ENCODE measurements around the gene GAMT. TPM values are rescaled to one million over a fixed set of nuclear protein-coding genes. Genes with fewer than 3 reads are reported as not detected.
A peak's percentile ranks its signal among the peaks of the same experiment; 100 is the strongest.

Gene GAMT
- total and polyA plus RNA-seq, 3 donors from 2014 or later, result 92.2 to 191 (median 144) TPM

- TF ChIP-seq CTCF (IDR thresholded peaks at IDR 0.05), result no peak
- no peak for TF ChIP-seq POLR2A (IDR thresholded peaks at IDR 0.05)
- no peak for DNase-seq
- intact Hi-C loops (cut with DNase I; ENCODE audit: low total_unique reads), result no loop called here
- Histone ChIP-seq H3K4me1 (peaks cover 47% of the 10 kb centered on the region), H3K4me3 (peak within 1 kb of the TSS; percentile 98 to 100), H3K9me3 (no peaks in the 10 kb centered on the region), H3K36me3 (ENCODE audit: low read depth, missing control alignments) (no peaks in the 10 kb centered on the region), H3K27ac (peak within 1 kb of the TSS; percentile 94 to 96), H3K27me3 (no peaks in the 10 kb centered on the region)
- 0% methylated on average over 3 to 55 of the region's 121 CpGs for WGBS, 2 donors
These were observed 6.4 kb upstream of the GAMT start, which contains the start of gene DAZAP1 for GRCh38 chr19:1407528-1408299. DAZAP1 (plus strand) TSS chr19:1407586; CDS start chr19:1407774, 188 bp downstream.

GRCh38 chr19:1406774-1407527 lies 5.6 kb upstream of the GAMT start:
- Histone ChIP-seq H3K36me3 (ENCODE audit: low read depth, missing control alignments) (no peaks in the 10 kb centered on the region), H3K4me1 (peaks cover 49% of the 10 kb centered on the region), H3K27ac (peak overlapping the region; percentile 26 to 79), H3K27me3 (no peaks in the 10 kb centered on the region), H3K9me3 (no peaks in the 10 kb centered on the region), H3K4me3 (peak overlapping the region; percentile 60 to 98)
- DNase-seq, result peak; percentile 99
- intact Hi-C loops (cut with DNase I; ENCODE audit: low total_unique reads), result no loop called here
- 0 to 1% methylated on average over 17 to 61 of the region's 72 CpGs for WGBS, 2 donors
- TF ChIP-seq CTCF (IDR thresholded peaks at IDR 0.05) (peak in 2 of 3 experiments; percentile 19 to 40), POLR2A (IDR thresholded peaks at IDR 0.05) (no peak)

GRCh38 chr19:1402411-1403070 lies 1.2 kb upstream of the GAMT start:
- H3K27ac ChIP-seq, result peak overlapping the region; percentile 6 to 41
- WGBS, 2 donors, result 48 to 51% methylated on average over 9 to 25 of the region's 25 CpGs
- intact Hi-C loops (cut with DNase I; ENCODE audit: low total_unique reads), result no loop called here
- DNase-seq, result no peak
- no peak for TF ChIP-seq CTCF (IDR thresholded peaks at IDR 0.05)
- H3K36me3 ChIP-seq (ENCODE audit: low read depth, missing control alignments), result no peaks in the 10 kb centered on the region
- H3K4me1 ChIP-seq, result peaks cover 39% of the 10 kb centered on the region
- H3K9me3 ChIP-seq, result no peaks in the 10 kb centered on the region
- H3K27me3 ChIP-seq, result no peaks in the 10 kb centered on the region
- no peak overlapping the region for H3K4me3 ChIP-seq

GRCh38 chr19:1401889-1402217 lies 511 bp upstream of the GAMT start:
- Histone ChIP-seq H3K9me3 (no peaks in the 10 kb centered on the region), H3K27me3 (no peaks in the 10 kb centered on the region), H3K4me3 (peak overlapping the region; percentile 73 to 92), H3K4me1 (peaks cover 39% of the 10 kb centered on the region), H3K36me3 (ENCODE audit: low read depth, missing control alignments) (no peaks in the 10 kb centered on the region), H3K27ac (peak overlapping the region; percentile 6 to 76)
- TF ChIP-seq POLR2A (IDR thresholded peaks at IDR 0.05) (no peak), CTCF (IDR thresholded peaks at IDR 0.05) (no peak)
- WGBS, 2 donors, result 47 to 60% methylated on average over 11 of the region's 11 CpGs
- DNase-seq, result no peak
- intact Hi-C loops (cut with DNase I; ENCODE audit: low total_unique reads), result no loop called here
